IMR-90 (cell line): ENCODE results near the gene SLC44A4. TPM values are rescaled to one million over a fixed set of nuclear protein-coding genes. Genes with fewer than 3 reads are reported as not detected.

ENCODE experiments used
- ATAC-seq: fragments of 200-7000 bp; cut with Tn5 transposase; 2 replicates; pipeline ENCODE4 v1.9.1; 2020; ENCODE audit warnings: low read depth, mild to moderate bottlenecking, moderate library complexity
- BruUV-seq: library from RNA; stranded (reverse); fragments of 400-500 nt; replicated peaks from 2 replicates; lab custom pipeline; 2021; lab: Mats Ljungman, UMichigan
- CTCF ChIA-PET: fragments of 300-600 bp; formaldehyde crosslinking; extraction: SDS; loops from one replicate; lab custom pipeline; 2021; ENCODE audit warnings: antibody characterized with exemption; lab: Yijun Ruan, JAX
- POLR2A ChIA-PET: fragments of 300-600 bp; sonication (Branson Sonifier 250); formaldehyde crosslinking; loops from one replicate; lab custom pipeline; 2022; ENCODE audit warnings: antibody characterized with exemption; ENCODE audit not compliant: unreplicated experiment; lab: Charles Lee
- DNase-seq: peaks from one replicate; pipeline ENCODE4 v3.0.0; 2013
- H2AFZ ChIP-seq: replicated peaks from 2 replicates; pipeline ENCODE3; 2013; ENCODE audit warnings: low read length, mild to moderate bottlenecking; ENCODE audit not compliant: poor library complexity
- H2AK5ac ChIP-seq: 2 replicates; pipeline ENCODE4 v1.6.1; 2013; ENCODE audit warnings: low read depth, low read length, inconsistent platforms
- H2AK9ac ChIP-seq: replicated peaks from 2 replicates; pipeline ENCODE3; 2013; ENCODE audit warnings: mild to moderate bottlenecking, low read depth, low read length, moderate library complexity; ENCODE audit not compliant: poor library complexity
- H2BK120ac ChIP-seq: 2 replicates; pipeline ENCODE4 v1.6.1; 2013; ENCODE audit warnings: low read depth, low read length, inconsistent platforms
- H2BK15ac ChIP-seq: 3 replicates; pipeline ENCODE4 v1.6.1; 2013; ENCODE audit warnings: low read depth, low read length, inconsistent platforms
- H2BK20ac ChIP-seq: 2 replicates; pipeline ENCODE4 v1.6.1; 2013; ENCODE audit warnings: low read depth, mild to moderate bottlenecking, inconsistent platforms, low read length, moderate library complexity
- H2BK5ac ChIP-seq: 2 replicates; pipeline ENCODE4 v1.6.1; 2013; ENCODE audit warnings: mild to moderate bottlenecking, low read depth, low read length, inconsistent platforms; ENCODE audit not compliant: poor library complexity, severe bottlenecking
- H3K14ac ChIP-seq: replicated peaks from 2 replicates; pipeline ENCODE4 v1.6.1; 2013; ENCODE audit warnings: low read depth, low read length, inconsistent platforms
- H3K18ac ChIP-seq: 2 replicates; pipeline ENCODE4 v1.6.1; 2013; ENCODE audit warnings: low read depth, low read length, control low read depth
- H3K23ac ChIP-seq: 2 replicates; pipeline ENCODE4 v1.6.1; 2013; ENCODE audit warnings: low read depth, low read length, inconsistent platforms
- H3K27ac ChIP-seq: 2 replicates; pipeline ENCODE4 v1.5.1; 2013; ENCODE audit warnings: mild to moderate bottlenecking, control low read depth, low read length; ENCODE audit not compliant: insufficient read depth
- H3K27me3 ChIP-seq: 2 replicates; pipeline ENCODE4 v1.6.1; 2013; ENCODE audit warnings: low read length; ENCODE audit not compliant: control insufficient read depth, insufficient read depth
- H3K36me3 ChIP-seq: 2 replicates; pipeline ENCODE4 v1.6.1; 2013; ENCODE audit warnings: low read length, mixed read lengths; ENCODE audit not compliant: control insufficient read depth, insufficient read depth
- H3K4ac ChIP-seq: 2 replicates; pipeline ENCODE4 v1.6.1; 2013; ENCODE audit warnings: low read depth, low read length, inconsistent platforms
- H3K4me1 ChIP-seq: 2 replicates; pipeline ENCODE4 v1.6.1; 2013; ENCODE audit warnings: low read length, mixed read lengths; ENCODE audit not compliant: control insufficient read depth, insufficient read depth
- H3K4me2 ChIP-seq: 2 replicates; pipeline ENCODE4 v1.6.1; 2013; ENCODE audit warnings: low read depth, mild to moderate bottlenecking, control low read depth, low read length, moderate library complexity
- H3K4me3 ChIP-seq: 2 replicates; pipeline ENCODE4 v1.5.1; 2013; ENCODE audit warnings: low read depth, mild to moderate bottlenecking, control low read depth, low read length, moderate library complexity; ENCODE audit not compliant: insufficient read depth
- H3K56ac ChIP-seq: 2 replicates; pipeline ENCODE4 v1.6.1; 2013; ENCODE audit warnings: low read length, inconsistent platforms; ENCODE audit not compliant: insufficient read depth; ENCODE audit errors: extremely low read depth
- H3K79me1 ChIP-seq, 2 experiments: 2 replicates each; pipeline ENCODE4 v1.6.1; 2013; ENCODE audit warnings: low read length in 2 of 2, inconsistent platforms in 1 of 2, low read depth in 1 of 2
- H3K9ac ChIP-seq: 2 replicates; pipeline ENCODE4 v1.6.1; 2013; ENCODE audit warnings: low read depth, low read length, control low read depth
- H3K9me1 ChIP-seq: 2 replicates; pipeline ENCODE4 v1.6.1; 2013; ENCODE audit warnings: low read length, inconsistent platforms; ENCODE audit not compliant: insufficient read depth
- H3K9me3 ChIP-seq: 2 replicates; pipeline ENCODE4 v1.6.1; 2013; ENCODE audit warnings: low read length; ENCODE audit not compliant: control insufficient read depth, insufficient read depth
- H4K20me1 ChIP-seq: 2 replicates; pipeline ENCODE4 v1.6.1; 2013; ENCODE audit warnings: low read length, inconsistent platforms; ENCODE audit not compliant: insufficient read depth
- H4K5ac ChIP-seq: 2 replicates; pipeline ENCODE4 v1.6.1; 2013; ENCODE audit warnings: mild to moderate bottlenecking, low read depth, low read length, control low read depth
- H4K8ac ChIP-seq, 2 experiments: 2 replicates each; pipeline ENCODE4 v1.6.1; 2013; ENCODE audit warnings: low read depth in 2 of 2, low read length in 2 of 2, control low read depth in 1 of 2, inconsistent platforms in 1 of 2
- H4K91ac ChIP-seq: 2 replicates; pipeline ENCODE4 v1.6.1; 2013; ENCODE audit warnings: low read depth, low read length, inconsistent platforms; ENCODE audit not compliant: insufficient read depth
- CEBPB ChIP-seq: IDR thresholded peaks from 2 replicates; pipeline ENCODE4 v1.6.1; 2012; ENCODE audit warnings: low read depth, low read length, improper control_type of control experiment
- CTCF ChIP-seq: conservative IDR thresholded peaks from 2 replicates; pipeline ENCODE4 v1.5.1; 2012; ENCODE audit warnings: mild to moderate bottlenecking, low read depth, low read length, improper control_type of control experiment
- ELK1 ChIP-seq: fragments of 150-350 bp; IDR thresholded peaks from 2 replicates; pipeline ENCODE4 v1.6.1; 2016; ENCODE audit warnings: low read depth, mild to moderate bottlenecking, low read length, moderate library complexity, borderline replicate concordance
- FOS ChIP-seq: fragments of 150-350 bp; IDR thresholded peaks from 2 replicates; pipeline ENCODE4 v1.6.1; 2016; ENCODE audit warnings: low read depth, low read length
- MAZ ChIP-seq: IDR thresholded peaks from 2 replicates; pipeline ENCODE4 v1.6.1; 2012; ENCODE audit warnings: low read depth, mild to moderate bottlenecking, low read length, improper control_type of control experiment, moderate library complexity, borderline replicate concordance
- POLR2A ChIP-seq: IDR thresholded peaks from 2 replicates; pipeline ENCODE4 v1.6.1; 2012; ENCODE audit warnings: mild to moderate bottlenecking, low read depth, low read length
- RAD21 ChIP-seq: IDR thresholded peaks from 2 replicates; pipeline ENCODE4 v1.6.1; 2012; ENCODE audit warnings: low read length, improper control_type of control experiment
- WGBS, 2 experiments: methylation state at CpG; one replicate each; pipeline versions ENCODE4 v1.1.5 to v1.1.7; 2013; ENCODE audit warnings: missing lambda C conversion rate in 2 of 2; ENCODE audit not compliant: insufficient read length in 1 of 2; ENCODE audit errors: extremely low coverage in 2 of 2; 5-methylcytosine and 5-hydroxymethylcytosine counted together
- dilution Hi-C: fragments of 300-500 bp; cut with HindIII; formaldehyde crosslinking; loops from one replicate; pipeline ENCODE4 v1.14.3; 2018; ENCODE audit warnings: low sequenced_read_pairs; ENCODE audit not compliant: unreplicated experiment
- in situ Hi-C: fragments of 300-500 bp; cut with MboI; formaldehyde crosslinking; loops from 3 replicates; pipeline ENCODE4 v1.14.3; 2019; ENCODE audit warnings: low sequenced_read_pairs, inconsistent platforms, mixed read lengths
- intact Hi-C: fragments of 100-400 bp; cut with micrococcal nuclease; formaldehyde crosslinking; loops from 2 replicates; pipeline ENCODE4 v1.10.0; 2022
- polyA plus RNA-seq, 3 experiments: library from polyadenylated mRNA; depleted of rRNA; stranded (reverse); fragments of >200 nt; gene quantifications; 2 replicates each; pipeline ENCODE4 v1.2.3, GENCODE V29; 2012; ENCODE audit warnings: low replicate concordance in 1 of 3
- total RNA-seq: library from RNA; depleted of rRNA; stranded (reverse); fragments of >200 nt; gene quantifications from 2 replicates; pipeline ENCODE4 v1.2.3, GENCODE V29; 2012

Gene SLC44A4
- total and polyA plus RNA-seq, 2 of the 4 experiments (the other 2 are of a cell fraction): 0.14 to 0.36 TPM

- Histone ChIP-seq H3K27ac (no peak overlapping the region), H2AK5ac (no peak overlapping the region), H4K8ac (no peak overlapping the region), H3K4me3 (no peak overlapping the region), H3K18ac (no peak overlapping the region), H2BK15ac (no peak overlapping the region), H2BK20ac (peak overlapping the region; percentile 19; the same call in 1 of the 2 replicates), H3K4me2 (no peak overlapping the region), H4K91ac (no peak overlapping the region), H3K9me1 (peaks cover 3% of the 10 kb centered on the region; the same call in 1 of the 2 replicates), H3K36me3 (peaks cover 6% of the 10 kb centered on the region), H3K14ac (0 out of 2 replicates have a peak overlapping the region, but pooled peaks have one; percentile 3), H4K20me1 (no peaks in the 10 kb centered on the region), H3K9me3 (no peaks in the 10 kb centered on the region), H3K23ac (no peak overlapping the region), H2BK5ac (no peak overlapping the region), H2BK120ac (no peak overlapping the region), H4K5ac (no peak overlapping the region), H3K4ac (peak overlapping the region; percentile 27; the same call in 1 of the 2 replicates), H3K4me1 (peaks cover 14% of the 10 kb centered on the region), H3K27me3 (no peaks in the 10 kb centered on the region), H2AK9ac (no peak overlapping the region), H2AFZ (no peak overlapping the region), H3K79me1 (no peaks in the 10 kb centered on the region), H3K9ac (no peak overlapping the region), H3K56ac (no peak overlapping the region)
- POLR2A ChIA-PET: interaction anchor here (0.6 kb wide), 1 partner anchor 328 kb away, joined by 13 read pairs; the partner anchor contains the start of gene ATP6V1G2
- intact Hi-C loops: no loop called here
- 50% methylated on average over 2 of the region's 5 CpGs; no CpG with 5 or more reads in 1 of the 2 experiments for WGBS, 2 experiments
- ATAC-seq (peak; percentile 57), DNase-seq (peak; percentile 66)
- in situ Hi-C loops: no loop called here
- TF ChIP-seq FOS (no peak), RAD21 (no peak), CEBPB (no peak), MAZ (no peak), ELK1 (no peak), CTCF (no peak), POLR2A (no peak)
- BruUV-seq: no TSS peak
- dilution Hi-C loops: no loop called here
- CTCF ChIA-PET: interaction anchor here (1.2 kb wide), 1 partner anchor 15 kb away, joined by 7 read pairs; no protein-coding TSS in a partner anchor
These were observed 3.8 kb downstream of the SLC44A4 start for GRCh38 chr6:31874836-31875572.
